ENCODE measurements around the gene MRTFA.

DNA sequence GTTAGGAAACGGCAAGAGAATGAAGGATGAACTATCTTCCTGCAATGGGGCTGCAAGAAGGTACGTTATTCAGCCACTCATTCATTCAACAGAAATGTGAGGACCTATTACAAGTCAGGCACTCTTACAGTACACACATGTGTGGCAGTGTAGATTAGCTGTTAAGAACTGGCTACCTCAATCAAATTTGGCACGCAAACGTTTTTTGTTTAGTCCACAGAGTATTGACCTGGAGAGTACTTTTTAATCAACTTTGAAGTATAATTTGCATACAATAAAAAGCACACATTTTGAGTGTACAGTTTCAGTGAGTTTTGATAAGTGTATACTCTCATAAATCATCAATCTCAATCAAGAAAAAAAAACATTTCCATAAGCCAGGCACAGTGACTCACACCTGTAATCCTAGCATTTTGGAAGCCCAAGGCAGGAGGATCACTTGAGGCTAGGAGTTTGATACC lies 24.2 kb downstream of the MRTFA start:
- TF ChIP-seq, protein P1, sequence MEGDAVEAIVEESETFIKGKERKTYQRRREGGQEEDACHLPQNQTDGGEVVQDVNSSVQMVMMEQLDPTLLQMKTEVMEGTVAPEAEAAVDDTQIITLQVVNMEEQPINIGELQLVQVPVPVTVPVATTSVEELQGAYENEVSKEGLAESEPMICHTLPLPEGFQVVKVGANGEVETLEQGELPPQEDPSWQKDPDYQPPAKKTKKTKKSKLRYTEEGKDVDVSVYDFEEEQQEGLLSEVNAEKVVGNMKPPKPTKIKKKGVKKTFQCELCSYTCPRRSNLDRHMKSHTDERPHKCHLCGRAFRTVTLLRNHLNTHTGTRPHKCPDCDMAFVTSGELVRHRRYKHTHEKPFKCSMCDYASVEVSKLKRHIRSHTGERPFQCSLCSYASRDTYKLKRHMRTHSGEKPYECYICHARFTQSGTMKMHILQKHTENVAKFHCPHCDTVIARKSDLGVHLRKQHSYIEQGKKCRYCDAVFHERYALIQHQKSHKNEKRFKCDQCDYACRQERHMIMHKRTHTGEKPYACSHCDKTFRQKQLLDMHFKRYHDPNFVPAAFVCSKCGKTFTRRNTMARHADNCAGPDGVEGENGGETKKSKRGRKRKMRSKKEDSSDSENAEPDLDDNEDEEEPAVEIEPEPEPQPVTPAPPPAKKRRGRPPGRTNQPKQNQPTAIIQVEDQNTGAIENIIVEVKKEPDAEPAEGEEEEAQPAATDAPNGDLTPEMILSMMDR (conservative IDR thresholded peaks at IDR 0.05 in 1 of 2, IDR thresholded peaks at IDR 0.05 in 1 of 2; ENCODE audit: extremely low read depth in 1 of 2, insufficient read depth in 1 of 2, low read depth in 1 of 2, low read length in 2 of 2) = no peak
- no peak for TF ChIP-seq EZH2 (IDR thresholded peaks at IDR 0.05; ENCODE audit: borderline replicate concordance, low read length)
